Measurements from ENCODE around the gene FBXL4. TPM values are rescaled to one million over a fixed set of nuclear protein-coding genes. Genes with fewer than 3 reads are reported as not detected.

The FBXL4 gene
- total RNA-seq, 1 donor from 2014 or later = 24.9 TPM

DNA sequence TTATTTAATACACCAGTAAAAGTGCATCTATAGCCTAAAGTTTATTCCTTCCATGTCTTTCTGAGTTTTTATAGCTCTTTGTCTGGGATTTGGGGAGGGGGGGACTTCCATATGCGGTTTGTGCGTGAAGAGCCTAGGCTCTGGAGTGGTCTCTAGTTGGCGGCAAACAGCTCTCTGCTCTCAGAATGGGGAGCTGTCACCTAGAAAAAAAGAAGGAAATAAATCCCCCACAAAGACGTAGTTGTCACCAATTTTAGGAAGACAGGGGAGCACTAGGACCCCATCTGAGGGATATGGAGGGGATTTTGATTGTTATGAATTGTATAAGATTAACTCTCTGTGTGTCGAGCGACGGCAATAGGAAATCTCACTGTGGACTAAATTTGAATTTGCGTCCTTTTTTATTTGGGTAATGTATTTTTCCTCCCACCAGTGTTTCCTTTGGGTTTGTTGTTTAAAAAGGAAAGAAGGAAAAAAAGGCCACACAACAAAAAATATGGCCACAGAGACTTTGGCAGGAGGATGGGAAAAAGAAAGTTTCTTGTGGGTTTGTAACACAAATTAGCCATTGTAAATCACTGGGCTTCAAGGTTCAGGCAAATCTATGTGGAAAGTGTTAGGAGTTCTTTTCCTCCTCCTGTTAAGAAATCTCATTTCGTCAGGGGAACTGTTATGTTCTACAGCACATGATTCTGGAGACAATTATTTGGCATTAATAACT lies 106.0 kb downstream of the FBXL4 start:
- no peak for FAIRE-seq
- DNase-seq (ENCODE audit: low spot score in 2 of 2) = no peak

DNA sequence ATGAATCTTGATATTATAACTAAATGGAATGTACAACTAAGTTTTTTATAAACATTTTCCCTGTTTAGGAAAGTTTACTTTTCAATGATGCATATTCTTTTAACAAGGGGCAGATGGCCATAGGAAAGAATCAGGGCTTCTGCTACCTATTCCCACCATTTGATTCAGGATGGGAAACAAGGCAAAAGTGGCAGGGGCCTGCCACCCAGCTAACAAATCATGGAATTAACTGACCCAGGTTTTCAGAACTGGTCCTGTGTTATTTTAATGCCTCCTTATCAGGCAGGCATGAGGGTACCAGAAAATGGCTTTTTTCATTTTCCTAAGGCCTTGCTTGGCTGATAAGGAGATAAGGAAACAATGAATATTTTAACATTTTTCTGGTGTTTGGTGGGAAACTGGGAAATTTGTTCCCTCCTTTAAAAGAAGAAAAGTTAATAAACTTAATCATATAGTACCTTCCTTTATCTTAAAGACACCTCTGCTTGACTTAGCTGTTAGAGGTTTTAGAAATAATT lies 106.7 kb downstream of the FBXL4 start:
- FAIRE-seq (no peak), DNase-seq (ENCODE audit: low spot score in 2 of 2) (no peak)

- DNase-seq (ENCODE audit: low spot score in 2 of 2) (no peak), FAIRE-seq (no peak)
Measured at GRCh38 chr6:98840385-98840784, 107.4 kb downstream of the FBXL4 start.

DNA sequence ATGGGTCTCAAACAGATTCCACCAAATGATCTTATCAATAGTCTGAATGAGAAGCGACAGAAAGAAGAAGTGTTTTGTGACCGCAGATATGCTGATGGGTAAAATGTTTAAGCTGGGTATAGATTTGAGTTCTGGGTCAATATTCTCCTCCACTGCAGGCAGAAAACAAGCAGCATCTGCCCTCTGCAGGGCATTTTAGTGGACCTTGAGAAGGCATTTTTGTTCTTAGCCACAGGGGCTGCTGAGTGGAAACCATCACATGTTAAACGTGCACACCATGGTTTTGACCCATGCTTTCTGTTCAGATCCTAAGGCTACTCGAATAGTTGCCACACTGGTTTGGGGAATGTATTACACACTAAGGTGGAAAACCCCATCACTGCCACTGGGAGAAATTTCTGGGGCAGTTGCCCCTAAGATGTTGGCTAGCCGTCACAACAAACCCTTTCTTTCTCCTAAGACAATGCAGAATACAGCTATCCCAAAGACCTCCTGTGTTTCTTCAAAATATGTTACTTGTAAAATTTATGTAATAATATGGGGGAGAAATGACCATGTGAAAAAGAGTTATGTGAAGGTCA lies 107.9 kb downstream of the FBXL4 start:
- DNase-seq (ENCODE audit: low spot score in 2 of 2) (peak in 1 of 2 donors; percentile 51), FAIRE-seq (no peak)

DNA sequence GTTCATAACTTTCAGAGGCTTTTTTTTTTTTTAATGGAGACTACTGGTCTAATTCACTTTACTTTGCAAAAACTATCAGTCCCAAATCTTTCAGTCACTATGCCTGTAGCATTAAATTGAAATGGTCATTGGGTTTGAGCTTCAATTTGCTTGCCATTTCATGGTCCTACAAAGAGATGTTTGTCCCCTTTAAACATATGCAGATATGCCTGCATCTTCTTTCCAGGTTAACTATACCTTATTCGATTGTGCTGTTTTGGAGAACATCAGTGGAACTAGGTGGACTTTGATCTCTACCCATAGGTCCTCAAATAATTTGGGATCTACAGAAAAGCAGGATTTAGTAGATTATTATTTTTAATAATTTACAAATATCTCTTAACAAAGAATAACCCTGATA lies 108.8 kb downstream of the FBXL4 start:
- FAIRE-seq (no peak), DNase-seq (ENCODE audit: low spot score in 2 of 2) (no peak)

GRCh38 chr6:98838032-98838431 lies 109.7 kb downstream of the FBXL4 start:
- no peak for FAIRE-seq
- DNase-seq (ENCODE audit: low spot score in 2 of 2) = no peak

DNA sequence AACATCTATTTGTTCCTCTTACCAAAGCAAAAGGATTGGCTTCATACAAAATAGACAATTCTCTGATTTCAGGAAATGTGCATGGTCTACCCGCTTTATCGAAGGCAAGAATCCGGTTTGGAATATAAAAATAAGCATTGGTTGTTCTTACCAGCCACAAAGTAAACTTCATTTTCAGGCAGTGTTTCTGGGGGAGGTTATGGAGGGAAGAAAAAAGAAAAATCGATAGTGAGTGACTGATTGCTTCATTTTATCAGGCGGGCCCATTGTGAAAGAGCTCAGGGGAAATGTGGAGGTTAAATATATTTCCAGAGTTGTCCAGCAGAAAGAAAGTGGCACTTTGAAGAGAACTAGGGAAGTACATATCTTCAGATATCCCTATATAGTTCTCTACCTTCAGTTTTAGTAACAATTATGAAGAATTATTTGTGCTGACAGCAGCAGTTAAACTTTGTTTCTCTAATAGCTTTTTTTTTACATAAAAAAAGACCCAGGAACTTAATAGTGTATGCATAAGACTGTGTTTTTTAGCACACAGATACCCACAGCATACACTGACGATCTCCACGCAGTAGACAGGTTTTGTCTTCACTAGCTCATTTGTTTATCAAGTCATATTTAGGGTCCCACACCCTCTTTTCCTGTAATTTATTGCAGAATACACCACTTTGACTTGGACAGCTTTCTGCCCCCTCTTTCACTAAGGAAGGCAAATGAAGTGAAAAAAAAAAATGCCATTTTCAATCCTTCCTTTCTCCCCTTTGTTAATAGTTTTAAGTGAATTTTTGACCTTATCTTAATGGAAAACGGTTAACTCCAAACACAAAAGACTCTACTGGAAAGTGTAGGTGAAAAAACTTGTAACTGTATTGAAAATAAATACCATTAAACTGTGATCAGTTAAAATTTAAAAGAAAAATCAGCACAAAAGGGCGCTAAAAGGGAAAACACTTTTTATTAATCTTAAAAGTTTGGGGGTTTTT lies 110.5 kb downstream of the FBXL4 start:
- FAIRE-seq (no peak), DNase-seq (ENCODE audit: low spot score in 2 of 2) (no peak)

DNA sequence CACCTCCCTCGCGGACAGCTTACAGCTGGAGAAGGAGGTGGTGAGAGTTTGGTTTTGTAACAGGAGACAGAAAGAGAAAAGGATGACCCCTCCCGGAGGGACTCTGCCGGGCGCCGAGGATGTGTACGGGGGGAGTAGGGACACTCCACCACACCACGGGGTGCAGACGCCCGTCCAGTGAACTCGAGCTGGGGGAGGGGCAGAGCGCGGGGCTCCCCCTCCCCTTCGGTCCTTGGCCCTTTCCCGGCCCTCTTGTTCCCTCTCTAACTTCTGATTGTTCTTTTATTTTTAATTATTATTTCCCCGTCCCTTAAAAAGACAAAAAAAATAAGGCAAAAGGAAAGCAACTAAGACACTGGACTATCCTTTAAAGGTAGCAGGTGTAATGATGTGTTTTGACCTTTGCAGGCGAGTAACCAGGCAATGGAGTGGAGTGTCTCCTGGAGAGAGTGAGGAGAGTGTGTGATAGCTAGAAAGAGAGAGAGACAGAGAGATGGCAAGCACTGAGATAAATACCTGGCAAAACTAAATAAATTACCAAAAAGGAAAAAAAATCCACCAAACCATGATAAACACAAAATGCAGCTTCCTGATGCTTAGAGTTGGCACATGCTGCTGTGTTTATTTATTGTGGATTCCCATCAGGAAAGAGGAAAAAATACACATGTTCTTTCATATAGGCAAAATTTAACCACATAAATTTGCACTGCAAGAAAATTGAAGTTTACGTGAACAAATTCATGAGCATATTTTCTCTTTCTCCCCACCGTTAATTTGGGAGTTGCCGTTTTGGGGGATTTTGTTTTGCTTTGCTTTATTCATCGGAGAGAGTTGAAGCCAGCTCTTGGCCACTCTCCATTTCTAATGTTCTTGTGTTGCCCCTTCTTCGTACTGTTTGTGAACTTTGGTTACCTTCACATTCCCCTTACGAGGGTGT lies 111.5 kb downstream of the FBXL4 start:
- DNase-seq (ENCODE audit: low spot score in 2 of 2) (peak in 1 of 2 donors; percentile 67), FAIRE-seq (no peak)

GRCh38 chr6:98835149-98836024 lies 112.4 kb downstream of the FBXL4 start:
- no peak for FAIRE-seq
- DNase-seq (ENCODE audit: low spot score in 2 of 2) = peak in 1 of 2 donors; percentile 62

GRCh38 chr6:98834060-98835031 lies 113.4 kb downstream of the FBXL4 start, which contains the start of gene POU3F2:
POU3F2 (plus strand) TSS chr6:98834574; CDS start chr6:98834874, 300 bp downstream.
- FAIRE-seq = no peak

GRCh38 chr6:98833307-98834059 lies 114.3 kb downstream of the FBXL4 start:
- FAIRE-seq (no peak), DNase-seq (ENCODE audit: low spot score in 2 of 2) (peak in 1 of 2 donors; percentile 79)

More at GRCh38 chr6:98834060-98835031, 113.4 kb downstream of the FBXL4 start, which contains the start of gene POU3F2:
- peak; percentile 84 to 91 for DNase-seq (ENCODE audit: low spot score in 2 of 2)

DNA sequence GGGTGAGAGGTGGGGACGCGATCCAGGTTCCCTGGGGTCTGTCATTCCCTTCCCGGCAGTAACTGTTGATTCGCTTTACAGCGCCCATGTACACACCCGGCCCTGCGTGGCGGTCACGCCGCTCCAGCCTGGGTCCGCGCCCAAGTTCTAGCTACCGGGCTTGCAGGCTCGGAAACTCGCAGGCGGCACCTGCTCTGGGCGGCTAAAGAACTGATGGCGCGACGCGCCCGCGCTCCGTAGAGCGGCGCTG lies 114.8 kb downstream of the FBXL4 start:
- no peak for FAIRE-seq
- DNase-seq (ENCODE audit: low spot score in 2 of 2) = no peak

GRCh38 chr6:98832284-98833056 lies 115.3 kb downstream of the FBXL4 start:
- DNase-seq (ENCODE audit: low spot score in 2 of 2) (peak in 1 of 2 donors; percentile 75), FAIRE-seq (no peak)

- no peak for DNase-seq (ENCODE audit: low spot score in 2 of 2)
- FAIRE-seq = no peak
Measured at GRCh38 chr6:98831959-98832283, 115.8 kb downstream of the FBXL4 start.

- FAIRE-seq (no peak), DNase-seq (ENCODE audit: low spot score in 2 of 2) (no peak)
Measured at GRCh38 chr6:98831057-98831958, 116.4 kb downstream of the FBXL4 start.

Data from frontal cortex (tissue), 4 donors.